ENCODE measurements around the gene ACD.

Gene ACD

GRCh38 chr16:67675999-67676398 lies 15.9 kb upstream of the ACD start:
- DNase-seq (ENCODE audit: low read depth, low spot score) = no peak

GRCh38 chr16:67675579-67675935 lies 15.5 kb upstream of the ACD start:
- DNase-seq (ENCODE audit: low read depth, low spot score) = no peak

- DNase-seq (ENCODE audit: low read depth, low spot score) = no peak
These were observed 15.0 kb upstream of the ACD start for GRCh38 chr16:67674851-67675578.

DNA sequence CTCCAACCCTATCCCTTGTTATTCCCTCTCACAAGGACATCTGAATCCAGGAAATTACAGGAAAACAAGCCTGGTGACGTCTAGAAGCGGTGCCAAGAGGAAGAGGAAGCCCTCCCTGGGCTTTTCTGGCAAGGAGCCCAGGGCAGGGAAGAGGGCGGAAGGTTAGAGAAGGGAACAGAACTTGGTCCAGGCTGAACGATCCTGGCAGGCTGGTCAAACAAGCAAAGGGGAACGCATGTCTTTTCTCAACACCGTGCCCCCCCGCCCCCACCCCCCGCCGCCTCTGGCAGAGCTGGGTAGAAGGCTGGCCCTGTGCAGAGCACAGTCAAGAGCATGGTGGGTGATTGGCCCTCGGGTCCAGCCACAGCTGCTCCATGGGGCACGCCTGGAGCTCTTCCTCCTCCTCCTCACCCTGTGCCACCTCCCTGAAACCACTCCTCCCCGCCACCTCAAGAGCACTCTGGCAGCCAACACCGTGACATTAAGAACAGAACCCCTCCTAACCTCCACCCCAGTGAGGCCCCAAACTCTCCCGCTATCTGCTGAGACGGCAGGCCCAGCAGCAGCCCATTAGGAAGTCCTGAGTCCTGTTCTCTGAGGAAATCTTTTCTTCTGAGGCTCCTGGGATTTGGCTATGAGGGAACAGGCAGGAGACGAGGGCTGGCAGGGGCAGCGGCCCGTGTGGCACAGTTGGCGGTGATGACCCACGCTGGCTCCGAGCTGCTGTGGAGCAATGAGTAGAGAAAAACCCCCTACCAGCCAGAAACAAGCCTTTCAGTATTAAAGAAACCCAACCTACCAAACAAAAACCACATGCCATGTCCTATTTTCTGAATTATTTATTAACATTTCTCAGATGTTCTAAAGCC lies 13.9 kb upstream of the ACD start:
- peak; percentile 54 for DNase-seq (ENCODE audit: low read depth, low spot score)

DNA sequence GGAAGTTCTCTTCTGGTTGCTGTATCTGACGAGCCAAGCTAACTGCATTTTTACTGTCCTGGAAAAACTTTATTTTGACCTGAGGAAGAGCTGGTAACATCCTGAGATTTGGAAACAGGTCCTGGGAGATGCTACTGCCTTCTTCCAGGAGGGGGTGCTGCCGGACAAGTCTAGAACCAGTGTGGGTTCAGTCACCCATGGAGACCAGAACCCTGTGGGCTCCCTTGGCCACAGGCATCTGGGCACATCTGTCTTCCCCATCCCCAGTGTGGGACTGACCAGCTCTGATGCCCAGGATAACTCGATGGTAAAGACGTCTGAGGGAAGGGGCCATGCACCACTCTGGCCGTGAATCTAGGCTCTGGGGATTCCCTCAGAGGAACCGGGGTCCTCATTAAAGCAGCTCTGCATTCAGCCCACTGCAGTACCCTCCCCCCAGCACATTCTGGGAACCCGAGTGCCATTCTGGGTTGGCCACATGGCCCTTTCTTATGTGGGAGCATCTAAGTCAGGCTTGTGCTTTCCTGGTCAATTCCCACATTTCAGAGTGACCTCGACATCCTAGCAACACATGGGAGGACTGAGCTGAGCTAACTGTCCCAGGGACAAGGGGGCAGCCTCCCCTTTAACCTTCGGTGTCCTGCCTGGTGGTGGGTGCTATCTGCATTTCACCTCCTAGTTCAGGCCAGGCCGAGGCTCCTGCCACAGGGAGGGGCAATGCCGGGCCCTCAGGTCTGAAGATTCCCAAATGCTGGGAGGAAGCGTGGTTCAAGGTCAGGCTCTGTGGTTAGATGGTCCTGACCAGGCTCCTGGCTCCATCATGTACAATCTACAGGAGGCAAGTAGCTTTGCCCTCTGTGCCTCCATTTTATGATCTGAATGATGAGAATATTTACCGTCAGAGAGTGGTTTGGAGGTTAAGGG lies 12.9 kb upstream of the ACD start:
- DNase-seq (ENCODE audit: low read depth, low spot score) = peak; percentile 44

DNA sequence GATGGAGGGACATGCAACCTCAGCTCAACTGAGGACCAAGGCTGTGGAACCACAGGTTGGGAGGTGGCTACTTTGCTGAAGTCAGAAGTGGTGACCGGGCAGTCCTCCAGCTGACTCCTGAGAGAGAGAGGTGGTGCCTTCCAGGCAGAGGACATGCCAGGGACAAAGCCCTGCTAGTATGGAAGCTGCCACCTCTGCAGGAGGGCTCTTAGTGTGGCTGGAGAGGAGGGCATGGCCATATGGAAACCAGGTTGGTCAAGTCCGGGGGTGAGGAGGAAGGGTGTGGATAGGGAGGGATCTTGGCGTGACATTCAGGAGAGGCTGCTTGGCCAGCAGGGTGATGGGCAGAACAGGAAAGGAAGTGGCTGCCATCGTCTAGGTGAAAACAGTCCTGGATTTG lies 12.2 kb upstream of the ACD start:
- DNase-seq (ENCODE audit: low read depth, low spot score) = no peak

- DNase-seq (ENCODE audit: low read depth, low spot score) = no peak
These were observed 9.5 kb upstream of the ACD start for GRCh38 chr16:67669499-67670101.

DNA sequence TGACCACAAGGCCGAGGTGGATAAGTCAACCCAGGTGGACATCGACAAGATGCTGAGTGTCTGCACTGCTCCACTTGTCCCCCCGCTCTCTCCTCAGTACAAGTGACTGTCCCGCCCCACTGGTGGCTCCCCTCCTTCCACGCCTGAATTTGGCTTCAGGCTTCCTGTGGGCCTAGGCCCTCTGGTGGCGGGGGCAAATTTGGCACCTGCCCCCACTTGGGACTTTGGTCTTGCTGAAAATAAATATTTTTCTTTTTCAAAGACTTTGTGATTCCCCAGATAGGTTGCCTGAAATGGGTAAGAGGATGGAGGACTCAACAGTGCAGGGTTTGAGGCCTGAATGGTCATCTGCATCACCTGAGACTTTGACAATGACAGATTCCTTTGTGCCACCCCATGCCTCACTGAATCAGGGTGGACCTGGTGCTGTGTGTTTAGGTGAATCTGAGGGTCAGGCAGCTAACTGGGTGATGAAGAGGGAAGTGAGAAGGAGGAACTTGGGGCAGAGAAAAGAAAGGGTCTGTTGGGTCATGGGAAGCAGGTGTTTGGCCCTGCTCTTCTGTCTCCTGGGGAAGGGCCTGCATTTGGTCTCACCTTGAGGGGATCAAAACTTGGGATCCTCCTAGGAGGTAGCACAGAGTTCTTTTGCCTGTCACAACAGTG lies 8.6 kb upstream of the ACD start:
- DNase-seq (ENCODE audit: low read depth, low spot score) = no peak

GRCh38 chr16:67667817-67668494 lies 7.9 kb upstream of the ACD start:
- DNase-seq (ENCODE audit: low read depth, low spot score) = peak; percentile 53

DNA sequence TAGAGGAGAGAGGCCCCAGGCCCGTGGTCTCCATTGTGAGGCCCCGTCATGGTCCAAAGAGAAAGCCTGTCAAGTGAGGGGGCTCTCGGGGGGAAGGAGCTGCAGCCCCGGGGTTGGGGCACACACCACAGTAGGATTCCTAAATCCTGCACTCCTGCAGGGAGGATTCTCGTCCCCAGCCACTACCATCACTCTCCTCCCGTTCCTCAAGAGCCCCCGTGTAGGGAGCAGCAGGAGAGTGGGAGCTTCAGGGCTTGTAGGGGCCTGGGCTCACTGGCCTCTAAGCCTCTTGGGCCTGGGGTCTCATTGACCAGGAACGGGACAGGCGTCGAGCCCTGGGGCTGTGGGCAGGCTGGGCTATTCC lies 7.4 kb upstream of the ACD start:
- no peak for DNase-seq (ENCODE audit: low read depth, low spot score)

DNA sequence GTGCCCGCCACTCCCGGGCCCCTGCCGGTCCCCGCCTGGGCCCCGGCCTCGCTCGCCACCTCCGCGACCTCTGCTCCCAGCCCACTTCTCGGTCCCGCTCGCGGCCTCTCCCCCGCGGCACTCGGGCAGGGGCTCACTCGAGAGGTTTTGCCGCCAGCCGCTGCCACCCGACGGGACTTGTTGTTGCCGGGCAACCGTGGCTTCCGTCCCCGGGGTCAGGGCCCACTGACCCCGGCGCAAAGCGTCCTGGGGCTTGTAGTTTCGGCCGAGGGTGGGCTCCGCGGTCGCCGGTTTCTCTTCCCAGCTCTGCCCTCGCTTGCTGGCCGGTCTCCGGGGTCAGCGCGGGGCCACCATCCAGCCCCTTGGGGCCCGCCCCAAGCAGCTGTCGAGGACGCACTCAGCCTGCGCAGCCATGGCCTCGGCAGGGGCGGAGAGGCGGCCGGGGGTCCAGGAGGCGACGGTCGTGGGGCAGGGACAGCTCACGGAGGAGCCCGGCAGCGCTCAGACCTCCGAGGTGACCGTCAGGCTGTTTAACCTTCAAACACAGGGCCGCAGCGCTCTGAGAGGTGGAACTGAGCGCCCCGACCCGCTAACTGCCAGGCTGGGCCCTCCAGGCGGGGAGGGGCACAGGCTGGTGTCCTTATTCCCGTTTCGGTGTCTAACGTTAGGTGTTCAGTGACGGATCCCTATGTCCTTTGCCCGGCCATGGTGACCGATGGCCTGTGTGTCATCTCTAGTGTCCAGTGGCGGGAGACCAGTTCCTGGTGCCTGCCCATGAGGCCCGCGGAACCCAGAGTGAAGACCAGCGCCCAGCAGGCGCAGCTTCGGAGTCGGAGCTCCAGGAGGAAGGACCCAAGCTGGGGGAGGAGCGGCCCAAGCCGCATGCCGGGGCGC lies 6.7 kb upstream of the ACD start, which contains the start of the genes C16orf86 and ENKD1:
C16orf86 (plus strand) TSS at position 256 of the 894 bp plus-strand sequence; CDS start at position 413, 157 bp downstream.
ENKD1 (minus strand) TSS at position 192 of the 894 bp plus-strand sequence. CDS start 308 bp downstream, outside the sequence.
- no peak for DNase-seq (ENCODE audit: low read depth, low spot score)

DNA sequence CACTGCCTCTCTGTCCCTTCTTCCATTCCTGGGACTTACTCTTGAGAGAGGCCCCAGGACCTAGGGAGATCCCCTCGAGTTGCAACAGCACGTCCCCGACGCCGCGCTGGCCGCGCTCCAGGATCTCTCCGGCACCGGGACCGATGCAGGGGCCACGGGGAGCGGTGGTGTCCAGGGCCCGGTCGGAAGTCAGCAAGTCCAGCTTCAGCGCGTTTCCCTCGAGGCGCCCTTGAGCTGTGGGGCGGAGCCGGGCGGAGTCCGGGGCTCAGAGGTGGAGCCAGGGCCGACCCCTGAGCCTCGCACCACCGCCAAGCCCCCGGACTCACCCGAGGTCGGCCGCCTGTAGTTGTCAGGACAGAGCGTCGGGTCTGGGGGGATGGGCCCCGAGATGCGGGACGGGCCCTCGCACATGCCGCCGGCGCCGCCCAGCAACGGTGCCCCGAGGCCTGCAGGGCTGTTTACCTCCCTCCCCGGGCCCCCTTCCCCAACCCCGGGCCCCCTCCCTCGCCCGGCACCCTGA lies 6.0 kb upstream of the ACD start:
- no peak for DNase-seq (ENCODE audit: low read depth, low spot score)

- no peak for DNase-seq (ENCODE audit: low read depth, low spot score)
These were observed 5.5 kb upstream of the ACD start for GRCh38 chr16:67665598-67665997.

- no peak for DNase-seq (ENCODE audit: low read depth, low spot score)
These were observed 4.8 kb upstream of the ACD start for GRCh38 chr16:67664871-67665270.

- no peak for DNase-seq (ENCODE audit: low read depth, low spot score)
These were observed 4.2 kb upstream of the ACD start for GRCh38 chr16:67664258-67664657.

DNA sequence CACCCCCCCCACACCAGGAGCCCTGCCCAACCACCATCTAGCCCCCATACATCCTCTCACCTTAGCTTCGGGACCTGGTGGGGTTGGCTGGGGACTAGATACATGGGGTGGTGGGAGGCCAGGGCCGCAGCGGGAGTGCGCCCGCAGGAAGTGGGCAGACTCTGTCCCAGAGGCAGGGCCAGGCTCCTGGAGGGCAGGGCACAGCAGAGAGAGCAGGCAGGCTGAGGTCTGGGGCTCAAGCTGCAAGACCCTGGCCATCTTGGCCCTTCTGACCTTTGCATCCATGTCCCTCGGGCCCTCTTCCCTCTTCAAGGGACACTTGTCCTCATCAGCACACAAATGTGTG lies 3.8 kb upstream of the ACD start:
- DNase-seq (ENCODE audit: low read depth, low spot score) = no peak

DNA sequence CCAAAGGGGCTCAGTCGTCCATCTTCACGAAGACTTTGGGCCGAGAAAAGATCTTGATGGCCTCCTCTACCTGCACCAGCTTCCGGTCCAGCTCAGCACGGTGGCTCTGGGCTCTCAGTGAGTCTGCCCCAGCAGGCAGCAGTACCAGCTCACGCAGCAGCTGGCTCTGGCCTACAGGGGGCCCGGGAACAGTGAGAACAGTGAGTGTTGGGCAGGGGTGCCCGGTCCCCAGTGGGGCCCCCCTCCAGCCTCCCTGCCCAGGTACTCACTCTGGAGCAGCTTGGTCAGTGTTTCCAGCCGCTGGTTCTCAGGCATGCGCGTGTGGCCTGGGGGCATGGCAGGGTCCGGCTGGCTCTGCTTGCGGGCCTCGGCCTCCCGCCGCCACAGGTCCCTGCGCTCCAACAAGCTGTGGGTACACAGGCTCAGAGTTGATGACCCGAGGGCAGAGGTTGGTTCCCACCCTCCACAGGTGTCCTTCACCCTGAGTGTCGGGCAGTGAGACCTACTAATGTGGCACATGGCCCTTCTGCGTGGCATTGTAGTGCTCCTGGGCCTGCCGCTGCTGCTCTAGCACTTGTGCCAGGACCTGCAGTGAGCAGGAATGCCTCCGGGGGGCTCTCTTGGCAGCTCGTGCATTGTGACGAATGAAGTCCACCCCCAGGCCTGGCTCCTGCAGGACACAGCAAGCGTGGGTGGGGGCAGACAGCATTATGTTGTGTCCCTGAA lies 3.3 kb upstream of the ACD start:
- DNase-seq (ENCODE audit: low read depth, low spot score) = no peak

DNA sequence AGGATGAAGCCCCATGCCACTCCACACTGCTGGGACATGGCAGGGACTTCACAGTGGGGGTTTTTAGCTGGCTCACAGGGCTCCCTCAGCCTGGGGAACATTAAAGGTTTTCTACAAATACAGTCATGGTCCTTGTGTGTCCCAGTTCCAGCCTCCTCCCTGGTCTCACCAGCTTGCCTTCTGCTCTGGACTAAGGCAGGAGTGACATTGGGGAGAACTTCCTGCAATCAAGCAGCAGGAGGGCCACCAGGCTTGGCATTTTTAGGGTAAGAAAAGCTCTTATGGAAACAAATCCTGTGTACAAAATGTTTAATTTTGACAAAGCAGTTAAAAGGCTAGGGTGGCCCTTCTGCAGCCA lies 2.6 kb upstream of the ACD start:
- DNase-seq (ENCODE audit: low read depth, low spot score) = no peak
